Endothelial cell of umbilical vein (primary cell): ENCODE results near the gene NRXN3.

Experiments used
- CTCF ChIP-seq, 2 donors: IDR thresholded peaks; 1 replicate in 1 of 2; 2 replicates in 1 of 2; pipeline ENCODE4 v1.5.1; 2011; ENCODE audit warnings: low read length in 2 of 2, mild to moderate bottlenecking in 2 of 2, moderate library complexity in 2 of 2, control low read depth in 1 of 2, inconsistent platforms in 1 of 2, low read depth in 1 of 2; ENCODE audit not compliant: insufficient read depth in 1 of 2; ENCODE audit errors: extremely low read depth in 1 of 2
- EZH2 ChIP-seq: IDR thresholded peaks from 2 replicates; pipeline ENCODE4 v1.6.1; 2012; ENCODE audit warnings: borderline replicate concordance, low read depth, mild to moderate bottlenecking, moderate library complexity, low read length, inconsistent platforms; ENCODE audit not compliant: severe bottlenecking
- FOS ChIP-seq: IDR thresholded peaks from 2 replicates; pipeline ENCODE4 v1.6.1; 2011; ENCODE audit warnings: mild to moderate bottlenecking, low read length, moderate library complexity, borderline replicate concordance; ENCODE audit not compliant: insufficient read depth
- MAX ChIP-seq: IDR thresholded peaks from 2 replicates; pipeline ENCODE4 v1.6.1; 2011; ENCODE audit not compliant: insufficient read depth, insufficient read length
- MYC ChIP-seq: IDR thresholded peaks from one replicate; pipeline ENCODE4 v1.6.1; 2011; ENCODE audit warnings: mild to moderate bottlenecking, low read depth, low read length
- POLR2A ChIP-seq: IDR thresholded peaks from 2 replicates; pipeline ENCODE4 v1.6.1; 2012; ENCODE audit warnings: low read depth, mild to moderate bottlenecking, control low read depth, low read length
- POLR2AphosphoS5 ChIP-seq: IDR thresholded peaks from 2 replicates; pipeline ENCODE4 v1.6.1; 2012; ENCODE audit warnings: low read depth, mild to moderate bottlenecking, control low read depth, low read length, moderate library complexity; ENCODE audit not compliant: insufficient read depth

GRCh38 chr14:78535041-78535440 lies 364.9 kb downstream of the NRXN3 start:
- TF ChIP-seq CTCF (IDR thresholded peaks at IDR 0.05; ENCODE audit: extremely low read depth in 1 of 2, insufficient read depth in 1 of 2, low read depth in 1 of 2, low read length in 2 of 2) (no peak), MAX (no peak), POLR2AphosphoS5 (no peak), POLR2A (no peak), MYC (no peak), EZH2 (no peak), FOS (no peak)
